C4-2B (cell line): ENCODE results near the gene CFAP74.

Source experiments
- CTCF ChIP-seq: fragments of 450-650 bp; conservative IDR thresholded peaks from 2 replicates; pipeline ENCODE4 v1.5.1; 2017; ENCODE audit warnings: mild to moderate bottlenecking
- ZFX ChIP-seq: fragments of 450-650 bp; IDR thresholded peaks from 2 replicates; pipeline ENCODE4 v1.6.1; 2017

GRCh38 chr1:1914971-1915692, 88.5 kb downstream of the CFAP74 start, which contains the start of gene CALML6:
- no peak for TF ChIP-seq CTCF
- TF ChIP-seq ZFX: no peak
